Keratinocyte (primary cell): Measurements from ENCODE around the gene SMIM12. TPM values are rescaled to one million over a fixed set of nuclear protein-coding genes. Genes with fewer than 3 reads are reported as not detected.

Experiments
- DNase-seq: peaks from one replicate; pipeline ENCODE4 v3.0.0-alpha.2; 2011; ENCODE audit warnings: low read depth, missing footprints, low spot score
- FAIRE-seq: peaks from 2 replicates; lab custom pipeline; 2011; peaks lifted over from hg19 to GRCh38; lab: Jason Lieb, UNC
- H2AFZ ChIP-seq: 2 replicates; pipeline ENCODE4 v1.6.0; 2012; ENCODE audit warnings: low read length, control low read depth, inconsistent platforms; ENCODE audit not compliant: control insufficient read depth
- H3K27ac ChIP-seq: 2 replicates; pipeline ENCODE4 v1.5.1; 2011; ENCODE audit warnings: low read length; ENCODE audit not compliant: control insufficient read depth, insufficient read depth
- H3K27me3 ChIP-seq: 3 replicates; pipeline ENCODE4 v1.6.0; 2011; ENCODE audit warnings: low read length; ENCODE audit not compliant: control insufficient read depth, insufficient read depth; ENCODE audit errors: extremely low read depth
- H3K36me3 ChIP-seq, 2 experiments: 2 replicates in 1 of 2; 3 replicates in 1 of 2; pipeline ENCODE4 v1.5.1; 2011; ENCODE audit warnings: low read length in 2 of 2, mild to moderate bottlenecking in 1 of 2; ENCODE audit not compliant: control insufficient read depth in 2 of 2, insufficient read depth in 2 of 2; ENCODE audit errors: extremely low read depth in 1 of 2
- H3K4me1 ChIP-seq: 3 replicates; pipeline ENCODE4 v1.5.1; 2011; ENCODE audit warnings: low read length; ENCODE audit not compliant: control insufficient read depth, insufficient read depth; ENCODE audit errors: extremely low read depth
- H3K4me2 ChIP-seq: 3 replicates; pipeline ENCODE4 v1.6.0; 2011; ENCODE audit warnings: low read depth, low read length; ENCODE audit not compliant: control insufficient read depth, insufficient read depth; ENCODE audit errors: extremely low read depth
- H3K4me3 ChIP-seq, 3 experiments: fragments of 200-600 bp in 1 of 3; sonication (generic) in 1 of 3; 2 replicates in 2 of 3; 3 replicates in 1 of 3; pipeline ENCODE4 v1.5.1; 2011 to 2016; ENCODE audit warnings: low read length in 3 of 3, mild to moderate bottlenecking in 3 of 3, control low read depth in 2 of 3, inconsistent platforms in 1 of 3, low read depth in 1 of 3, mixed read lengths in 1 of 3, mixed run types in 1 of 3, moderate library complexity in 1 of 3; ENCODE audit not compliant: control insufficient read depth in 2 of 3, insufficient read depth in 2 of 3; ENCODE audit errors: extremely low read depth in 1 of 3
- H3K79me2 ChIP-seq: 2 replicates; pipeline ENCODE4 v1.6.0; 2012; ENCODE audit warnings: low read length; ENCODE audit not compliant: control insufficient read depth, insufficient read depth
- H3K9ac ChIP-seq: 3 replicates; pipeline ENCODE4 v1.6.0; 2011; ENCODE audit warnings: low read length; ENCODE audit not compliant: control insufficient read depth, insufficient read depth; ENCODE audit errors: extremely low read depth
- H3K9me1 ChIP-seq: 3 replicates; pipeline ENCODE4 v1.6.0; 2011; ENCODE audit warnings: low read length; ENCODE audit not compliant: control insufficient read depth, insufficient read depth; ENCODE audit errors: extremely low read depth
- H3K9me3 ChIP-seq: 2 replicates; pipeline ENCODE4 v1.5.1; 2012; ENCODE audit warnings: low read depth, low read length; ENCODE audit not compliant: control insufficient read depth
- H4K20me1 ChIP-seq: 3 replicates; pipeline ENCODE4 v1.6.0; 2011; ENCODE audit warnings: low read length; ENCODE audit not compliant: control insufficient read depth, insufficient read depth; ENCODE audit errors: extremely low read depth
- EZH2 ChIP-seq: IDR thresholded peaks from one replicate; pipeline ENCODE4 v1.6.1; 2012; ENCODE audit warnings: inconsistent platforms, mild to moderate bottlenecking, low read length, moderate library complexity
- dilution Hi-C: fragments of 300-500 bp; cut with MboI; formaldehyde crosslinking; loops from one replicate; pipeline ENCODE4 v1.7.0; 2020; ENCODE audit warnings: low sequenced_read_pairs; ENCODE audit not compliant: extremely low pct_ligation_motif_present
- polyA plus RNA-seq, 5 experiments: library from polyadenylated mRNA; depleted of rRNA in 3 of 5; stranded (reverse) in 3 of 5; stranded (forward) in 1 of 5; unstranded in 1 of 5; fragments of >200 nt; gene quantifications; 1 replicate in 1 of 5; 2 replicates in 3 of 5; 3 replicates in 1 of 5; pipeline versions ENCODE4 v1.2.1 to v1.2.3, GENCODE V29; 2011 to 2012; ENCODE audit warnings: missing spikeins in 2 of 5, low read depth in 1 of 5, low replicate concordance in 1 of 5
- TF ChIP-seq, protein P1 (sequence below), 3 experiments: IDR thresholded peaks in 1 of 3; conservative IDR thresholded peaks in 1 of 3; optimal IDR thresholded peaks in 1 of 3; 2 replicates in 2 of 3; 3 replicates in 1 of 3; pipeline versions ENCODE3 to v1.5.1; 2011; ENCODE audit warnings: low read length in 3 of 3, mild to moderate bottlenecking in 3 of 3, moderate library complexity in 2 of 3, control low read depth in 1 of 3, inconsistent platforms in 1 of 3; ENCODE audit not compliant: insufficient read depth in 2 of 3; ENCODE audit errors: extremely low read depth in 1 of 3

Gene SMIM12
- polyA plus RNA-seq, 1 donor (not counting 4 experiments of a cell fraction or from before 2014, with no cell fraction given): 51.5 TPM

DNA sequence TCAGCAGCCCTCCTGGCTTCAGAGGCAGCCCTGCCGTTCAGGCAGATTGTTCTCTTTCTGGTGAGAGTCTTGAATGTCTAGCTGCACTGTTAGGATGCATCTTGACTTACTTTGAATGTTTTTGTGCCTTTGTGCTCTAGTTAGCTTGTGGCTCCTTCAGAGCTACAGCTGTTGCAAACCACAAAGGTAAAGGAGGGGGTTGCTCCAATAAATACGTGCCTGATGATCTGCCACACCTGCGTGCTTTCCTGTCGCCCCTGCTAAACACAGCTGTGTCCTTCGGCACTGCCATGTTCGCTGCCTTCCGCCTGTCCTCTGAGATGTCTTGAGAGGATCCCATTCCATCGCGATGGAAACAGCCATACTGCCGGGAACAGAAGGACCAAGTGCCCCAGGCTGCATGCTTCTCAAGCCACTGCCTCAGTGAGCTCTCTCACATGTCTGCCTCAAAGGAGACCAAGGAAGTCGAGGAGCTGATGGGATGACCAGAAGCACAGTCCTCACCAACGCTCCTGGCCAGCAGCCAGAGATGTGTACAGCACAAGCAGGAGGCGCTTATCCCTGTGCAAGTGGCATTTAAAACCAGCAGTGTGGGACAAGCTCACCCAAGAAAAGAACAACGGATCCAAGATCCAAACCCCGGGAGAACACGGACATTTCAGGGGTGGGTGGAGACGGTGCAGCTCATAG lies 12.0 kb upstream of the SMIM12 start:
- Histone ChIP-seq H3K27ac (no peak overlapping the region), H3K9ac (no peak overlapping the region), H3K36me3 (no peaks in the 10 kb centered on the region), H3K4me2 (no peak overlapping the region), H3K9me3 (no peaks in the 10 kb centered on the region), H3K79me2 (no peaks in the 10 kb centered on the region), H2AFZ (no peak overlapping the region), H4K20me1 (no peaks in the 10 kb centered on the region), H3K27me3 (peaks cover 15% of the 10 kb centered on the region), H3K9me1 (no peaks in the 10 kb centered on the region), H3K4me3 (no peak overlapping the region), H3K4me1 (no peaks in the 10 kb centered on the region)
- DNase-seq (no peak), FAIRE-seq (no peak)
- TF ChIP-seq, protein P1, sequence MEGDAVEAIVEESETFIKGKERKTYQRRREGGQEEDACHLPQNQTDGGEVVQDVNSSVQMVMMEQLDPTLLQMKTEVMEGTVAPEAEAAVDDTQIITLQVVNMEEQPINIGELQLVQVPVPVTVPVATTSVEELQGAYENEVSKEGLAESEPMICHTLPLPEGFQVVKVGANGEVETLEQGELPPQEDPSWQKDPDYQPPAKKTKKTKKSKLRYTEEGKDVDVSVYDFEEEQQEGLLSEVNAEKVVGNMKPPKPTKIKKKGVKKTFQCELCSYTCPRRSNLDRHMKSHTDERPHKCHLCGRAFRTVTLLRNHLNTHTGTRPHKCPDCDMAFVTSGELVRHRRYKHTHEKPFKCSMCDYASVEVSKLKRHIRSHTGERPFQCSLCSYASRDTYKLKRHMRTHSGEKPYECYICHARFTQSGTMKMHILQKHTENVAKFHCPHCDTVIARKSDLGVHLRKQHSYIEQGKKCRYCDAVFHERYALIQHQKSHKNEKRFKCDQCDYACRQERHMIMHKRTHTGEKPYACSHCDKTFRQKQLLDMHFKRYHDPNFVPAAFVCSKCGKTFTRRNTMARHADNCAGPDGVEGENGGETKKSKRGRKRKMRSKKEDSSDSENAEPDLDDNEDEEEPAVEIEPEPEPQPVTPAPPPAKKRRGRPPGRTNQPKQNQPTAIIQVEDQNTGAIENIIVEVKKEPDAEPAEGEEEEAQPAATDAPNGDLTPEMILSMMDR (optimal IDR thresholded peaks at IDR 0.05 in 1 of 3, IDR thresholded peaks at IDR 0.05 in 1 of 3, conservative IDR thresholded peaks at IDR 0.05 in 1 of 3; ENCODE audit: extremely low read depth in 1 of 3, insufficient read depth in 2 of 3, low read length in 3 of 3): no peak
- no peak for TF ChIP-seq EZH2
- dilution Hi-C loops: no loop called here

- dilution Hi-C loops: no loop called here
- no peak overlapping the region for H2AFZ ChIP-seq
- FAIRE-seq (no peak), DNase-seq (no peak)
- H3K4me3 ChIP-seq: no peak overlapping the region
- no peak overlapping the region for H3K9ac ChIP-seq
- no peak overlapping the region for H3K27ac ChIP-seq
- no peak overlapping the region for H3K4me2 ChIP-seq
- TF ChIP-seq, protein P1 (optimal IDR thresholded peaks at IDR 0.05 in 1 of 3, IDR thresholded peaks at IDR 0.05 in 1 of 3, conservative IDR thresholded peaks at IDR 0.05 in 1 of 3; ENCODE audit: extremely low read depth in 1 of 3, insufficient read depth in 2 of 3, low read length in 3 of 3): no peak
- TF ChIP-seq EZH2: no peak
- H3K4me1 ChIP-seq: peaks cover 2% of the 10 kb centered on the region
- H3K79me2 ChIP-seq: no peaks in the 10 kb centered on the region
- H4K20me1 ChIP-seq: no peaks in the 10 kb centered on the region
- H3K9me3 ChIP-seq: no peaks in the 10 kb centered on the region
- H3K27me3 ChIP-seq: peaks cover 16% of the 10 kb centered on the region
- H3K9me1 ChIP-seq: no peaks in the 10 kb centered on the region
- H3K36me3 ChIP-seq: no peaks in the 10 kb centered on the region
Measured at GRCh38 chr1:34870395-34870794, 10.8 kb upstream of the SMIM12 start.
